Effector memory CD4-positive, alpha-beta T cell (primary cell): ENCODE data around the gene CPNE2.
"Not testable (repeated sequence)": the region's sequence is repeated elsewhere in the genome, so short reads cannot be mapped to it uniquely, and the experiment has no call there.

ENCODE experiments used
- DNase-seq, 3 donors: peaks; one replicate each; pipeline ENCODE4 v3.0.0-alpha.2; 2020
- H3K27ac ChIP-seq: 2 replicates; pipeline ENCODE4 v1.7.0; 2013; ENCODE audit warnings: mild to moderate bottlenecking, low read length, moderate library complexity; ENCODE audit not compliant: insufficient read depth, poor library complexity, severe bottlenecking
- H3K27me3 ChIP-seq: replicated peaks from 2 replicates; pipeline ENCODE4 v1.7.0; 2013; ENCODE audit warnings: mild to moderate bottlenecking, low read length; ENCODE audit not compliant: insufficient read depth, control insufficient read depth, poor library complexity, severe bottlenecking
- H3K36me3 ChIP-seq: 2 replicates; pipeline ENCODE4 v1.7.0; 2013; ENCODE audit warnings: mild to moderate bottlenecking, low read length, moderate library complexity; ENCODE audit not compliant: control insufficient read depth, insufficient read depth
- H3K4me1 ChIP-seq: 2 replicates; pipeline ENCODE4 v1.7.0; 2013; ENCODE audit warnings: low read length, mild to moderate bottlenecking; ENCODE audit not compliant: control insufficient read depth, insufficient read depth, poor library complexity, severe bottlenecking
- H3K4me3 ChIP-seq: 2 replicates; pipeline ENCODE4 v1.7.0; 2013; ENCODE audit warnings: low read length, low read depth, mild to moderate bottlenecking; ENCODE audit not compliant: insufficient read depth, poor library complexity, severe bottlenecking
- H3K9me3 ChIP-seq: 2 replicates; pipeline ENCODE4 v1.7.0; 2013; ENCODE audit warnings: mild to moderate bottlenecking, low read length, moderate library complexity; ENCODE audit not compliant: control insufficient read depth

Gene CPNE2

DNA sequence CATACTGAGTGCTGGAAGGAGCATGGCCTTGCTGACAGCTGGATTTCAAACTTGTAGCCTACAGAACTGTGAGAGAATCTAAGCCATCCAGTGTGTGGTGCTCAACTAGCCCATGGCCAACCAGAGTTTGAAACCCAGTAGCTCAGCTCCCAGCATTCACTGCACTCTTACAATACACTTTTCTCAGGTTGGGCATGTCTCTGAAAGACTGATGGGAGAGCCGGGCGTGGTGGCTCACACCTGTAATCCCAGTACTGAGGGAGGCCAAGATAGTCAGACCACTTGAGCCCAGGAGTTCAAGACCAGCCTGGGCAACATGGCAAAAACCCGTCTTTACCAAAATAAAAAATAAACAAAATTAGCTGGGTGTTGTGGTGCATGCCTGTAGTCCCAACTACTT is 3.8 kb downstream of the CPNE2 start:
- Histone ChIP-seq H3K36me3 (no peaks in the 10 kb centered on the region), H3K4me3 (no peak overlapping the region), H3K27ac (no peak overlapping the region), H3K4me1 (peaks cover 10% of the 10 kb centered on the region), H3K27me3 (peaks cover 3% of the 10 kb centered on the region), H3K9me3 (no peaks in the 10 kb centered on the region)
- DNase-seq, result no peak

DNA sequence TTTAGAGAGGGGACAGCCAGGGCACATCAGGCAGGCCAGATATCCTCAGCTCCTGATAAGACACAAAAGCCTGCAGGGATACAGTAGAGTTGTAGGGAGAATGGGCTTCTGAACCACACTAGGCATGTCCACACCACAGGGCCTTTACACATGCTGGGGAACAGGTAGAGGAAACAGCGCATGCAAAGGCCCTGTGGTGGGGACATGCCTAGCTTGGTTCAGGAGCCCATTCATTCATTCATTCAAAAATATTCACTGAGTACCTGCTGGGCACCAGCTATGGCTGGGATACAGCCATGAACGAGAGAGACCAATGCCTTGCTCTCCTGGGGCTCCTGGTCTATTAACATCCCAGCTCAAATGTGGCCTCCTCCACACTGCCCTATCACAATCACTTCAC is 4.4 kb downstream of the CPNE2 start:
- H3K27ac ChIP-seq, result no peak overlapping the region
- no peak overlapping the region for H3K4me3 ChIP-seq
- H3K9me3 ChIP-seq, result no peaks in the 10 kb centered on the region
- DNase-seq, result no peak
- H3K36me3 ChIP-seq, result no peaks in the 10 kb centered on the region
- H3K4me1 ChIP-seq, result peaks cover 8% of the 10 kb centered on the region
- H3K27me3 ChIP-seq, result peaks cover 3% of the 10 kb centered on the region

DNA sequence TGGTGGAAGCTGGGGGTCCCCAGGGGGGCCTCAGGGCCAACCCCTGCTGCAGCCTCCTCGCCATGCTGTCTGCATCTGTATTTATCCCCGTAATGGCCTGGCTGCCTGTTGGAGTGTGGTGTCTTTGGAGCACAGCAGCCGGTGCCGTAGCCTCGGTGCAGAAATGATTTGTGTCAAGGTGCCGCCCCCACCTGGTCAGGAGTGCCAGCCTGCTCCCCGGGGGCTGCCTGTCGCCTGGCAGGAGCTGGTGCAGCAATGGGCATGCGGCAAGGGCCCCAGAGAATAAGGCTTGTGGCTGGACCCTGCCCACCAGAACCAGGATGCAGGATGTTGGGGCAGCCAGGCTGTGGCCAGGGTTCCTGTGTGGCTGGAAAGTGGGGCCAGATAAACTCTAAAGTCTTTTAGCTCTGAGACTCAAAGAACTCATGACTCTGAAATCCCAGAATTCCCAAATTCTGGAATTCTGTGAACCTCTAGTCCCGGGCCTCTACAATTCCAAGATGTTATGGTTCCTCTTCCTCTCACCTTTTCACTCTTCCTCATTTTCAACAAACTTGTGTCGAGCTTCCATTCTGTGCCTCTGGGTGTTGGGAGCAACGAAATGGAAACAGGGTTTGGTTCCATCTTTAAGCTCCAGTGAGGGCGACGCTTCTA is 5.9 kb downstream of the CPNE2 start:
- Histone ChIP-seq H3K36me3 (no peaks in the 10 kb centered on the region), H3K27ac (no peak overlapping the region), H3K4me3 (no peak overlapping the region), H3K4me1 (peaks cover under 1% of the 10 kb centered on the region), H3K9me3 (no peaks in the 10 kb centered on the region), H3K27me3 (peaks cover under 1% of the 10 kb centered on the region)
- DNase-seq, result no peak

DNA sequence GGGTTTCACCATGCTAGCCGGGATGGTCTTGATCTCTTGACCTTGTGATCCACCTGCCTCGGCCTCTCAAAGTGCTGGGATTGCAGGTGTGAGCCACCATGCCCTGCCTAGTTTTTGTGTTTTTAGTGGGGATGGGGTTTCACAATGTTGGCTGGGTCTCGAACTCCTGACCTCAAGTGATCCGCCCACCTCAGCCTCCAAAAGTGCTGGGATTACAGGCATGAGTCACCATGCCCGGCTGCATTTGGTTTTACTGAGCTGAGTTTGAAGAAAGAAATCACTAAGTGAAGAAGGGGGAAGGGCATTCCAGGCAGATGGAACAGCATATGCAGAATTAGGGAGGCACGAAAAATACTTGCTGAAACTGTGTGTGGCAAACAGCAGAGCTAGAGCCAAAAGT is 7.6 kb downstream of the CPNE2 start:
- H3K27ac ChIP-seq, H3K4me1 ChIP-seq, H3K4me3 ChIP-seq, H3K27me3 ChIP-seq, H3K36me3 ChIP-seq, H3K9me3 ChIP-seq, DNase-seq: not testable (repeated sequence)

- DNase-seq, result no peak
- H3K4me1 ChIP-seq, result no peaks in the 10 kb centered on the region
- H3K4me3 ChIP-seq, result no peak overlapping the region
- no peaks in the 10 kb centered on the region for H3K27me3 ChIP-seq
- no peaks in the 10 kb centered on the region for H3K36me3 ChIP-seq
- H3K9me3 ChIP-seq, result no peaks in the 10 kb centered on the region
- H3K27ac ChIP-seq, result no peak overlapping the region
Observed at GRCh38 chr16:57100445-57100844, 8.1 kb downstream of the CPNE2 start.

GRCh38 chr16:57102888-57103851 is 10.8 kb downstream of the CPNE2 start:
- no peaks in the 10 kb centered on the region for H3K9me3 ChIP-seq
- no peak for DNase-seq
- H3K4me3 ChIP-seq, result no peak overlapping the region
- no peak overlapping the region for H3K27ac ChIP-seq
- H3K27me3 ChIP-seq, result no peaks in the 10 kb centered on the region
- no peaks in the 10 kb centered on the region for H3K36me3 ChIP-seq
- no peaks in the 10 kb centered on the region for H3K4me1 ChIP-seq

DNA sequence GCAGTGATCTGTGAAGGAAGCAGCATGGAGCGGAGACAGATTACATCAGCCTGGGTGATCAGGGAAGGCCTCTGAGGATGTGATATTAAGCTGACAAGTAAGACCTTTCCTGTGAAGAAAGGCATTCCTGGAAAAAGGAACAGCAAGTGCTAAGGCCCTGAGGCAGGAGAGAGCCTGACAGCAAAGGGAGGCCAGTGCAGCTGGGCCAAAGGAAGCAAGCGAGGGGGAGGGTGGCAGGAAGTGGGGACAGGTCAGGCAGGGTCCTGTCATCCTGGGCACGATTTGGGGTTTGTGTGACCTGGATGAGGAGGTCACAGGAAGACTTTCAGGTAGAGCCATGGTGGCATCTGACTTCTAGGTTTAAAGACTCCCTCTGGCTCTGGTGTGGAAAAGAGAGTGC is 12.3 kb downstream of the CPNE2 start:
- no peaks in the 10 kb centered on the region for H3K27me3 ChIP-seq
- H3K36me3 ChIP-seq, result no peaks in the 10 kb centered on the region
- no peak overlapping the region for H3K27ac ChIP-seq
- H3K4me3 ChIP-seq, result no peak overlapping the region
- DNase-seq, result no peak
- no peaks in the 10 kb centered on the region for H3K9me3 ChIP-seq
- no peaks in the 10 kb centered on the region for H3K4me1 ChIP-seq

- DNase-seq, result no peak
- Histone ChIP-seq H3K27me3 (no peaks in the 10 kb centered on the region), H3K9me3 (no peaks in the 10 kb centered on the region), H3K4me3 (no peak overlapping the region), H3K27ac (no peak overlapping the region), H3K4me1 (no peaks in the 10 kb centered on the region), H3K36me3 (no peaks in the 10 kb centered on the region)
Observed at GRCh38 chr16:57105184-57105583, 12.8 kb downstream of the CPNE2 start.

DNA sequence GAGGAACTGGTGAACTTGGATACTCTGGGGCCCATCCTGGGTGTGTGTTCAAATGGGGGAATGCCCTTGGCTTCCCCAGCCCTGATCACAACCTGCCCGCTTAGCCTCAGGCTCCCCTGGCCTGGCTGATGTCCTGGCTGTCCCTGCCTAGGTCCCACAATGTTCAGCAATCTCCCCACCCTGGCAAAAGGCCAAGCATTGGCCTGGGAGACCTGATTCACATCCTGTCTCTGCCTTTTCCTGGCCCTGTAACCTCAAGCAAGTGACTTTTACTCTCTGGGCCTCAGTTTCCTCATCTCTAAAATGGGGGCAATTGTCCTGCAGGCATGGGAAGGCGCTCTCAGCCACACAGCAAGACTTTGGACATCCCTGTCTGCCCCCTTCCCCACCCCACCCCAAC is 14.4 kb downstream of the CPNE2 start:
- Histone ChIP-seq H3K4me3 (no peak overlapping the region), H3K4me1 (no peaks in the 10 kb centered on the region), H3K27me3 (no peaks in the 10 kb centered on the region), H3K27ac (no peak overlapping the region), H3K36me3 (no peaks in the 10 kb centered on the region), H3K9me3 (no peaks in the 10 kb centered on the region)
- DNase-seq, result no peak

- H3K9me3 ChIP-seq, result no peaks in the 10 kb centered on the region
- H3K27ac ChIP-seq, result no peak overlapping the region
- H3K4me1 ChIP-seq, result no peaks in the 10 kb centered on the region
- no peak for DNase-seq
- no peaks in the 10 kb centered on the region for H3K27me3 ChIP-seq
- H3K36me3 ChIP-seq, result no peaks in the 10 kb centered on the region
- no peak overlapping the region for H3K4me3 ChIP-seq
Observed at GRCh38 chr16:57107321-57107922, 15.0 kb downstream of the CPNE2 start.
